K562 (cell line): Measurements from ENCODE around the gene PRDX1. TPM values are rescaled to one million over a fixed set of nuclear protein-coding genes. Genes with fewer than 3 reads are reported as not detected.

Source experiments
- ATAC-seq: fragments of 200-7000 bp; cut with Tn5 transposase; 3 replicates; pipeline ENCODE4 v1.9.1; 2020; ENCODE audit warnings: moderate library complexity
- BruUV-seq: library from RNA; stranded (reverse); fragments of 400-500 nt; replicated peaks from 2 replicates; lab custom pipeline; 2021; lab: Mats Ljungman, UMichigan
- CTCF ChIA-PET: fragments of 300-600 bp; formaldehyde crosslinking; extraction: SDS; loops from one replicate; lab custom pipeline; 2021; ENCODE audit warnings: low intra/inter-chr PET ratio; lab: Yijun Ruan, JAX
- POLR2A ChIA-PET: fragments of 300-600, 350-650 bp; sonication (Branson Sonifier 250); formaldehyde crosslinking; extraction: SDS; loops from one replicate; lab custom pipeline; 2021; ENCODE audit warnings: antibody characterized with exemption, inconsistent platforms; lab: Yijun Ruan, JAX
- DNase-seq, 4 experiments: peaks; one replicate each; pipeline versions ENCODE4 v3.0.0 to v3.0.0-alpha.2; 2011 to 2018; ENCODE audit warnings: low spot score in 3 of 4, mixed read lengths in 3 of 4; ENCODE audit errors: extremely low read depth in 1 of 4
- FAIRE-seq: peaks from 2 replicates; lab custom pipeline; 2011; peaks lifted over from hg19 to GRCh38; lab: Jason Lieb, UNC
- H2AFZ ChIP-seq: 2 replicates; pipeline ENCODE4 v1.6.0; 2011; ENCODE audit warnings: low read depth, low read length, control low read depth, inconsistent platforms
- H3K27ac ChIP-seq: fragments of 200-600 bp; 3 replicates; pipeline ENCODE4 v1.8.0; 2011; ENCODE audit warnings: low read depth, mild to moderate bottlenecking, control low read depth, inconsistent platforms, low read length, moderate library complexity, mixed read lengths; ENCODE audit errors: extremely low read depth
- H3K27me3 ChIP-seq, 2 experiments: fragments of 300-600 bp in 1 of 2; 2 replicates in 1 of 2; 3 replicates in 1 of 2; pipeline versions ENCODE4 v1.6.0 to v1.8.0; 2011; ENCODE audit warnings: inconsistent platforms in 2 of 2, low read length in 2 of 2, mild to moderate bottlenecking in 1 of 2, mixed read lengths in 1 of 2, moderate library complexity in 1 of 2; ENCODE audit not compliant: control insufficient read depth in 2 of 2, insufficient read depth in 2 of 2
- H3K36me3 ChIP-seq: fragments of 300-600 bp; 3 replicates; pipeline ENCODE4 v1.8.0; 2011; ENCODE audit warnings: mild to moderate bottlenecking, low read length, inconsistent platforms; ENCODE audit not compliant: control insufficient read depth, insufficient read depth
- H3K4me1 ChIP-seq, 2 experiments: fragments of 200-600 bp in 1 of 2; replicated peaks in 1 of 2; 2 replicates in 1 of 2; 3 replicates in 1 of 2; pipeline versions ENCODE4 v1.5.1 to v1.8.0; 2011; ENCODE audit warnings: inconsistent platforms in 2 of 2, low read length in 2 of 2, mild to moderate bottlenecking in 1 of 2, mixed read lengths in 1 of 2, moderate library complexity in 1 of 2; ENCODE audit not compliant: control insufficient read depth in 2 of 2, insufficient read depth in 2 of 2
- H3K4me2 ChIP-seq: 2 replicates; pipeline ENCODE4 v1.6.1; 2011; ENCODE audit warnings: low read length, control low read depth, inconsistent platforms, mixed read lengths; ENCODE audit not compliant: insufficient read depth
- H3K4me3 ChIP-seq: fragments of 200-600 bp; sonication (generic), shearing (Covaris generic); 2 replicates; pipeline ENCODE4 v1.5.1; 2016; ENCODE audit warnings: control low read depth, inconsistent platforms
- H3K79me2 ChIP-seq: fragments of 200-600 bp; 3 replicates; pipeline ENCODE4 v1.8.0; 2011; ENCODE audit warnings: low read length, inconsistent platforms; ENCODE audit not compliant: control insufficient read depth, insufficient read depth
- H3K9ac ChIP-seq, 2 experiments: 2 replicates each; pipeline versions ENCODE4 v1.6.0 to v1.6.1; 2011; ENCODE audit warnings: low read depth in 2 of 2, low read length in 2 of 2, control low read depth in 1 of 2, inconsistent platforms in 1 of 2, mild to moderate bottlenecking in 1 of 2, mixed read lengths in 1 of 2; ENCODE audit not compliant: insufficient read depth in 1 of 2
- H3K9me1 ChIP-seq: one replicate; pipeline ENCODE4 v1.6.0; 2011; ENCODE audit warnings: inconsistent platforms, mild to moderate bottlenecking, low read length, moderate library complexity; ENCODE audit not compliant: control insufficient read depth, insufficient read depth
- H3K9me3 ChIP-seq: replicated peaks from 2 replicates; pipeline ENCODE4 v1.5.1; 2011; ENCODE audit warnings: low read depth, low read length, inconsistent platforms; ENCODE audit not compliant: control insufficient read depth, insufficient read depth
- H4K20me1 ChIP-seq: replicated peaks from 2 replicates; pipeline ENCODE4 v1.6.1; 2011; ENCODE audit warnings: low read length, inconsistent platforms, mixed read lengths; ENCODE audit not compliant: control insufficient read depth, insufficient read depth
- CBX2 ChIP-seq: fragments of 200-600 bp; sonication (generic); IDR thresholded peaks from one replicate; pipeline ENCODE4 v1.6.1; 2012; ENCODE audit warnings: mild to moderate bottlenecking, low read length, inconsistent platforms; ENCODE audit not compliant: insufficient read depth, poor library complexity, severe bottlenecking
- CXXC5 ChIP-seq: fragments of 250-450 bp; sonication (Bioruptor Pico); IDR thresholded peaks from 2 replicates; pipeline ENCODE4 v1.8.0; 2022; ENCODE audit warnings: inconsistent platforms, mild to moderate bottlenecking, moderate library complexity
- GATAD2B ChIP-seq: fragments of 450-650 bp; IDR thresholded peaks from 2 replicates; pipeline ENCODE4 v1.6.1; 2017; ENCODE audit warnings: mild to moderate bottlenecking, borderline replicate concordance
- HDAC6 ChIP-seq: IDR thresholded peaks from 2 replicates; pipeline ENCODE4 v1.6.1; 2012; ENCODE audit warnings: low read depth, mild to moderate bottlenecking, control low read depth, inconsistent platforms, low read length, moderate library complexity
- HNRNPK ChIP-seq: fragments of 200-400 bp; formaldehyde crosslinking; IDR thresholded peaks from one replicate; pipeline ENCODE4 v1.6.1; 2018; ENCODE audit warnings: mild to moderate bottlenecking, low read depth, low read length; ENCODE audit not compliant: poor library complexity, severe bottlenecking
- HOXB6 ChIP-seq: fragments of 250-450 bp; sonication (Bioruptor Pico); IDR thresholded peaks from 2 replicates; pipeline ENCODE4 v1.5.1; 2022; ENCODE audit warnings: mild to moderate bottlenecking, borderline replicate concordance
- KLF6 ChIP-seq: fragments of 250-450 bp; sonication (Bioruptor Pico); IDR thresholded peaks from 2 replicates; pipeline ENCODE4 v1.4.0; 2020; ENCODE audit warnings: mild to moderate bottlenecking, moderate library complexity, borderline replicate concordance
- MCM7 ChIP-seq, 2 experiments: fragments of 450-650 bp; IDR thresholded peaks; 2 replicates each; pipeline ENCODE4 v1.6.1; 2016 to 2018
- PCBP1 ChIP-seq: fragments of 200-400 bp; formaldehyde crosslinking; IDR thresholded peaks from 2 replicates; pipeline ENCODE4 v1.6.1; 2018; ENCODE audit warnings: mild to moderate bottlenecking, low read depth, low read length; ENCODE audit not compliant: poor library complexity, severe bottlenecking
- PTTG1 ChIP-seq: fragments of 450-650 bp; IDR thresholded peaks from 2 replicates; pipeline ENCODE4 v1.6.1; 2016; ENCODE audit warnings: low read depth, mild to moderate bottlenecking, missing genetic modification characterization, missing compliant biosample characterization
- RBFOX2 ChIP-seq: fragments of 200-400 bp; formaldehyde crosslinking; IDR thresholded peaks from 2 replicates; pipeline ENCODE4 v1.6.1; 2017; ENCODE audit warnings: low read depth, mild to moderate bottlenecking, low read length, moderate library complexity
- SNIP1 ChIP-seq: fragments of 450-650 bp; IDR thresholded peaks from 2 replicates; pipeline ENCODE4 v1.7.1; 2017; ENCODE audit warnings: low read depth, mild to moderate bottlenecking
- TEAD1 ChIP-seq, 2 experiments: fragments of 450-650 bp in 1 of 2; sonication (generic) in 1 of 2; formaldehyde crosslinking; IDR thresholded peaks; 2 replicates each; pipeline versions ENCODE4 v1.4.0 to v1.8.0; 2020 to 2022; ENCODE audit warnings: mild to moderate bottlenecking in 2 of 2, missing genetic modification reagents in 1 of 2
- ZNF347 ChIP-seq: fragments of 450-650 bp; formaldehyde crosslinking; IDR thresholded peaks from 2 replicates; pipeline ENCODE4 v1.4.0; 2020; ENCODE audit warnings: low read depth, mild to moderate bottlenecking, moderate library complexity
- ZZZ3 ChIP-seq: fragments of 450-650 bp; IDR thresholded peaks from 2 replicates; pipeline ENCODE4 v1.6.1; 2016; ENCODE audit warnings: antibody characterized with exemption, mild to moderate bottlenecking, moderate library complexity
- WGBS: fragments of 100-300 bp; shearing (Covaris generic); methylation state at CpG from one replicate; pipeline ENCODE4 v1.1.6; 2016; ENCODE audit warnings: low coverage, mixed read lengths; ENCODE audit not compliant: insufficient coverage; ENCODE audit errors: missing lambda C conversion rate; 5-methylcytosine and 5-hydroxymethylcytosine counted together
- in situ Hi-C: fragments of 300-500 bp; cut with MboI; formaldehyde crosslinking; loops from 4 replicates; pipeline ENCODE4 v1.15.0; 2018; ENCODE audit warnings: inconsistent platforms, mixed read lengths
- intact Hi-C: fragments of 100-400 bp; cut with micrococcal nuclease; formaldehyde crosslinking; loops from 2 replicates; pipeline ENCODE4 v1.14.2; 2022
- polyA plus RNA-seq, 8 experiments: library from polyadenylated mRNA; depleted of rRNA in 4 of 8; stranded (reverse) in 5 of 8; unstranded in 3 of 8; fragments of >200 nt; fragmentation: Nextera tagmentation in 2 of 8; fragmentation: Illumina TruSeq in 1 of 8; extraction: Ambion mirVana in 2 of 8; extraction: Trizol in 1 of 8; gene quantifications; 2 replicates each; pipeline versions ENCODE4 v1.2.1 to v1.2.3, GENCODE V29; 2011 to 2014; ENCODE audit warnings: inconsistent platforms in 1 of 8, missing spikeins in 1 of 8
- total RNA-seq, 7 experiments: library from RNA; depleted of rRNA in 6 of 7; stranded (reverse); fragments of >200 nt in 6 of 7; fragmentation: Illumina TruSeq in 2 of 7; extraction: Trizol in 2 of 7; gene quantifications; 2 replicates each; pipeline versions ENCODE4 v1.2.1 to v1.2.3, GENCODE V29; 2011 to 2021; ENCODE audit warnings: low replicate concordance in 1 of 7
- TF ChIP-seq, protein P1 (sequence below): fragments of 450-650 bp; conservative IDR thresholded peaks from 2 replicates; pipeline ENCODE4 v1.6.1; 2016; ENCODE audit warnings: missing genetic modification characterization, low read depth, mild to moderate bottlenecking, control low read depth, missing compliant biosample characterization
- TF ChIP-seq, protein P2 (sequence below): fragments of 450-650 bp; IDR thresholded peaks from 2 replicates; pipeline ENCODE4 v1.6.1; 2017; ENCODE audit warnings: mild to moderate bottlenecking, moderate library complexity

Gene PRDX1
- total and polyA plus RNA-seq, 9 of the 15 experiments (the other 6 are each of a cell fraction or from before 2014, with no cell fraction given), result 748 to 2,388 (median 1,045) TPM

DNA sequence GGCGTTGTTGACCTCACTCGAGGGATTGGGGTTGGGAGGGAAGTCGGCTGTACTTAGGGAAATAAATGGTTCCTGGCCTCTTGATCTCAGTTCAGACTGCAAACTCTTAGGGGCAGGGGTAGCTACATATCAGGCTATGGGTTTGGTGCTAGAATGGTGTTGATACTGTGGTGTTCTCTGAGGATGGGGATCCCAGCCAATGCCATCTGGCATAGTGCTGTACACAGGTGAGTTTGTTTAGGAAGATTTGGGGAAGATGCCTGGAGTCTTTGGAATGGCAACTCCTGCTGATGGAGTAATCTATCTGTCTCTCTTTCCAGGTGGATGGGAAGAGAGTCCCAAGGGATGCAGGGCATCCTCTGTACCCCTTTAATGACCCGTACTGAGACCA, 47.9 kb upstream of the PRDX1 start:
- 62% methylated on average over 4 of the region's 4 CpGs for WGBS
- Histone ChIP-seq H3K9ac (no peak overlapping the region), H2AFZ (no peak overlapping the region), H3K4me2 (no peak overlapping the region), H3K27ac (no peak overlapping the region), H3K4me3 (no peak overlapping the region), H3K79me2 (no peaks in the 10 kb centered on the region), H4K20me1 (peaks cover 7% of the 10 kb centered on the region; the same call in 1 of the 2 replicates), H3K36me3 (peaks cover 55% of the 10 kb centered on the region), H3K4me1 (peaks cover 7 to 18% of the 10 kb centered on the region in 2 experiments), H3K27me3 (no peaks in the 10 kb centered on the region), H3K9me1 (no peaks in the 10 kb centered on the region), H3K9me3 (no peaks in the 10 kb centered on the region)
- in situ Hi-C loops (loop anchor here (5.0 kb wide), 1 partner anchor 57 kb away; no protein-coding TSS in a partner anchor), intact Hi-C loops (no loop called here)
- BruUV-seq, result no TSS peak
- ChIA-PET POLR2A (interaction anchor here (0.5 to 10.3 kb wide), 14 partner anchors 10 to 848 kb away, joined by 3 to 135 read pairs (median 4); partner anchors contain the start of genes AKR1A1, NASP and PRDX1), CTCF (interaction anchor here (0.7 to 2.7 kb wide), 5 partner anchors 48 to 554 kb away, joined by 3 to 21 read pairs (median 4); partner anchors contain the start of gene PRDX1)
- FAIRE-seq, result no peak
- DNase-seq, result no peak
- TF ChIP-seq HOXB6 (no peak), PCBP1 (no peak), ZNF347 (no peak), MCM7 (IDR thresholded peaks at IDR 0.05) (no peak), TEAD1 (CRISPR knock-in tag; IDR thresholded peaks at IDR 0.05) (no peak), CBX2 (no peak), RBFOX2 (no peak), PTTG1 (tag) (no peak), ZZZ3 (no peak), HDAC6 (no peak), GATAD2B (no peak), CXXC5 (no peak), SNIP1 (no peak), HNRNPK (no peak), KLF6 (CRISPR knock-in tag) (no peak)
- TF ChIP-seq, protein P1, sequence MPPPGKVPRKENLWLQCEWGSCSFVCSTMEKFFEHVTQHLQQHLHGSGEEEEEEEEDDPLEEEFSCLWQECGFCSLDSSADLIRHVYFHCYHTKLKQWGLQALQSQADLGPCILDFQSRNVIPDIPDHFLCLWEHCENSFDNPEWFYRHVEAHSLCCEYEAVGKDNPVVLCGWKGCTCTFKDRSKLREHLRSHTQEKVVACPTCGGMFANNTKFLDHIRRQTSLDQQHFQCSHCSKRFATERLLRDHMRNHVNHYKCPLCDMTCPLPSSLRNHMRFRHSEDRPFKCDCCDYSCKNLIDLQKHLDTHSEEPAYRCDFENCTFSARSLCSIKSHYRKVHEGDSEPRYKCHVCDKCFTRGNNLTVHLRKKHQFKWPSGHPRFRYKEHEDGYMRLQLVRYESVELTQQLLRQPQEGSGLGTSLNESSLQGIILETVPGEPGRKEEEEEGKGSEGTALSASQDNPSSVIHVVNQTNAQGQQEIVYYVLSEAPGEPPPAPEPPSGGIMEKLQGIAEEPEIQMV (tag), result no peak
- TF ChIP-seq, protein P2, sequence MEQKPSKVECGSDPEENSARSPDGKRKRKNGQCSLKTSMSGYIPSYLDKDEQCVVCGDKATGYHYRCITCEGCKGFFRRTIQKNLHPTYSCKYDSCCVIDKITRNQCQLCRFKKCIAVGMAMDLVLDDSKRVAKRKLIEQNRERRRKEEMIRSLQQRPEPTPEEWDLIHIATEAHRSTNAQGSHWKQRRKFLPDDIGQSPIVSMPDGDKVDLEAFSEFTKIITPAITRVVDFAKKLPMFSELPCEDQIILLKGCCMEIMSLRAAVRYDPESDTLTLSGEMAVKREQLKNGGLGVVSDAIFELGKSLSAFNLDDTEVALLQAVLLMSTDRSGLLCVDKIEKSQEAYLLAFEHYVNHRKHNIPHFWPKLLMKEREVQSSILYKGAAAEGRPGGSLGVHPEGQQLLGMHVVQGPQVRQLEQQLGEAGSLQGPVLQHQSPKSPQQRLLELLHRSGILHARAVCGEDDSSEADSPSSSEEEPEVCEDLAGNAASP, result no peak
- ATAC-seq, result no peak
